ENCODE results near the gene FAM219A.

GRCh38 chr9:34380034-34380510 lies 78.3 kb downstream of the FAM219A start:
- no peak for TF ChIP-seq CTCF (IDR thresholded peaks at IDR 0.05)
- no peak for TF ChIP-seq POLR2AphosphoS5 (IDR thresholded peaks at IDR 0.05)

Data from upper lobe of left lung (tissue), 4 donors.